AG09319 (cell line): ENCODE measurements around the gene CARNS1.
A peak's percentile ranks its signal among the peaks of the same experiment; 100 is the strongest.
"Not testable (repeated sequence)": the region's sequence is repeated elsewhere in the genome, so short reads cannot be mapped to it uniquely, and the experiment has no call there.

Experiments used
- DNase-seq: peaks from one replicate; pipeline ENCODE4 v3.0.0-alpha.2; 2010; ENCODE audit warnings: low read depth; ENCODE audit errors: extremely low read depth
- TF ChIP-seq, protein P1 (sequence below): IDR thresholded peaks from 2 replicates; pipeline ENCODE4 v1.5.1; 2011; ENCODE audit warnings: low read depth, mild to moderate bottlenecking, inconsistent platforms, low read length, moderate library complexity

The CARNS1 gene

DNA sequence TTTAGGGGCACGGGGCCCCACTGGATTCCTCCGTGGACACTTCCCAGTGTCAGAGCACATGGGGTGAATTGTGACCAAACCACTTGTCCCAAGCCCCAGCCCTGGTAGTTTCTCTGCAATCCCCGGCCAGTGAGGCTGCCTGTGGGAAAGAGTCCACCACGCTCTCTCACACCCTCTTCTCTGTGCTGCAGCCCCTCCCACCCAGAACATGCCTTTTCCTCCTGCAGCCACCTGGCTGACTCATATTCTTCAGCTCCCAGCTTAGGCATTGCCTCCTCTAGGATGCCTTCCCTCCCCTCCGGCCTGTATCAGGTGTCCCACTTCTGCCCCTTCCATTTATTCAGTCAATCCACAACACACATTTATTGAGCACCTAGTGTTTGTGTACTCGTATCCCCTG is 7.4 kb downstream of the CARNS1 start:
- no peak for DNase-seq
- TF ChIP-seq, protein P1, sequence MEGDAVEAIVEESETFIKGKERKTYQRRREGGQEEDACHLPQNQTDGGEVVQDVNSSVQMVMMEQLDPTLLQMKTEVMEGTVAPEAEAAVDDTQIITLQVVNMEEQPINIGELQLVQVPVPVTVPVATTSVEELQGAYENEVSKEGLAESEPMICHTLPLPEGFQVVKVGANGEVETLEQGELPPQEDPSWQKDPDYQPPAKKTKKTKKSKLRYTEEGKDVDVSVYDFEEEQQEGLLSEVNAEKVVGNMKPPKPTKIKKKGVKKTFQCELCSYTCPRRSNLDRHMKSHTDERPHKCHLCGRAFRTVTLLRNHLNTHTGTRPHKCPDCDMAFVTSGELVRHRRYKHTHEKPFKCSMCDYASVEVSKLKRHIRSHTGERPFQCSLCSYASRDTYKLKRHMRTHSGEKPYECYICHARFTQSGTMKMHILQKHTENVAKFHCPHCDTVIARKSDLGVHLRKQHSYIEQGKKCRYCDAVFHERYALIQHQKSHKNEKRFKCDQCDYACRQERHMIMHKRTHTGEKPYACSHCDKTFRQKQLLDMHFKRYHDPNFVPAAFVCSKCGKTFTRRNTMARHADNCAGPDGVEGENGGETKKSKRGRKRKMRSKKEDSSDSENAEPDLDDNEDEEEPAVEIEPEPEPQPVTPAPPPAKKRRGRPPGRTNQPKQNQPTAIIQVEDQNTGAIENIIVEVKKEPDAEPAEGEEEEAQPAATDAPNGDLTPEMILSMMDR = no peak

DNA sequence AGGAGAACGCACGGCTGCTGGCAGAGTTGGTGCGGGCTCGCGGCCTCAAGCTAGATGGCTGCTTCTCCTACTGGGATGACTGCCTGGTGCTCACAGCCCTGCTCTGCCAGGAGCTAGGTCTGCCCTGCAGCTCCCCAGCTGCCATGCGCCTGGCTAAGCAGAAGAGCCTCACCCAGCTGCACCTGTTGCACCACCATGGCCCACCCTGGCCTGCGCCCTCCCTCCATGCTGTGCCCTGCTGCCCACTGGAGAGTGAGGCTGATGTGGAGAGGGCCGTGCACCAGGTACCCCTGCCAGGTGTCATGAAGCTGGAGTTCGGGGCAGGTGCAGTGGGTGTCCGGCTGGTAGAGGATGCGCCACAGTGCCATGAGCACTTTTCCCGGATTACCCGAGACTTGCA is 8.0 kb downstream of the CARNS1 start:
- DNase-seq = no peak
- TF ChIP-seq, protein P1 = no peak

DNA sequence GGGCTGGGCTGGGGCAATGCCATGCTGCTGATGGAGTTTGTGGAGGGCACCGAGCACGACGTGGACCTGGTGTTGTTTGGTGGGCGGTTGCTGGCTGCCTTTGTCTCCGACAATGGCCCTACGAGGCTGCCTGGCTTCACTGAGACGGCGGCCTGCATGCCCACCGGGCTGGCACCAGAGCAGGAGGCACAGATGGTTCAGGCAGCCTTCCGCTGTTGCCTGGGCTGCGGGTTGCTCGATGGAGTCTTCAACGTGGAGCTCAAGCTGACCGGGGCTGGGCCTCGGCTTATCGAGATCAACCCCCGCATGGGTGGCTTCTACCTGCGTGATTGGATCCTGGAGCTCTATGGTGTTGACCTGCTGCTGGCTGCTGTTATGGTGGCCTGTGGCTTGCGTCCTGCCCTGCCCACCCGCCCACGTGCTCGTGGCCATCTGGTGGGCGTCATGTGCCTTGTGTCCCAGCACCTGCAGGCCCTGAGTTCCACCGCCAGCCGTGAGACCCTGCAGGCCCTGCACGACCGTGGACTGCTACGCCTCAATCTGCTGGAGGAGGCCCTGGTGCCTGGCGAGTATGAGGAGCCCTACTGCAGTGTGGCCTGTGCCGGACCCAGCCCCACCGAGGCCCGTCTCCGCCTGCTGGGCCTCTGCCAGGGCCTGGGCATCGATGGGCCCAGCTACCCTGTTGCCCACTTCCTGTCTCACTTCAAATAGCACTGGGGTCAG is 8.6 kb downstream of the CARNS1 start:
- TF ChIP-seq, protein P1 = no peak
- no peak for DNase-seq

DNA sequence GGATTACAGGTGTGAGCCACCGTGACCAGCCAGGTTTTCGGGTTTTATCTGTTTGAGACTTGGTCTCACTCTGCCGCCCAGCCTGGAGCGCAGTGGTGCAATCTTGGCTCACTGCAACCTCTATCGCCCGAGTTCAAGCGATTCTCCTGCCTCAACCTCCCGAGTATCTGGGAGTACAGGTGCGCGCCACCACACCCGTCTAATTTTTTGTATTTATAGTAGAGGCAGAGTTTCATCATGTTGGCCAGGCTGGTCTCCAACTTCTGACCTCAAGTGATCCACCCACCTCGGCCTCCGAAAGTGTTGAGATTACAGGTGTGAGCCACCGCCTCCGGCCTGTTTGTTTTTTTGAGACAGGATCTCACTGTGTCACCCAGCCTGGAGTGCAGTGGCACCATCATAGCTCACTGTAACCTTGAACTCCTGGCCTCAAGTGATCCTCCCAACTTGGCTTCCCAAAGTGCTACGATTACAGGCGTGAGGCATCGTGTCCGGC is 11.9 kb downstream of the CARNS1 start:
- DNase-seq = not testable (repeated sequence)

DNA sequence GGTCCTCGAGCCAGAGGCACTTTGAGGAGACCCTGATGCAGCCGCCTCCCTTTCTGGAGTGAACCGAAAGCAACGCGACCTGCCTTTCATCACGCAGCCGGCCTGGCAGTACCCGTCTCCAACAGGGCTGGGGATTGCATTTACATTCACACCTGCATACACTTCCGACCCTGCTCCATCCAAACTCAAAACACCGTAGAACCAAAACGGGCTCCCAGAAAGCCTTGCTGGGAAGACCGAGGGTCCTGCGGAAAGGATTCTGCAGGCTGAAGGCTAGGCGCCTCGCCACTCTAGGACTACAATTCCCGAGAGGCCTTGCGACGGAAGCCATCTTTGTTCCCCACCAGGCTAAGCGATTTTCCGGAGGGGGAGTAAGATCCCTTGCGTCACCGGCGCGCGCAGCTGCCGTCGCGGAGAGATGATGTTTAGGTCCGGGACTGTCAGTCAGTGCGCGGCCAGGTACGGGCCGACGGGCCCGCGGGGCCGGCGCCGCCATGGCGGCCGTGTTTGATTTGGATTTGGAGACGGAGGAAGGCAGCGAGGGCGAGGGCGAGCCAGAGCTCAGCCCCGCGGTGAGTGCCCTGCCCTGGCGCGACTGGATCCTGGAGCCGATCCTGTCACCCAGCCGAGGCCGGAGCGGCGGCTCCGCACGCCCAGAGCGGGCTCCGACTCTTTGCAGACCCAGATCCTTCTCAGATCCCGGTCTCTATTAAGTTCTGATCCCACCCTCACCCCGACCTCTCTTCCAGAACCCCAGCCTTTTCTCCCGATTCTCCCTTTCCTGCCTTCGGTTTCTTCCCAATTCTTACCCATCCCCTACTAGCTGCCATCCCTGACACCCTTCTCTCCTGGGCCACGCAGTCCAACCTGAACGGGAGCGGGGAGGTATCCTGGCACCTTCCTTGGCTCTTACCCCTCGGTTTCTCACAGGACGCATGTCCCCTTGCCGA is 12.8 kb downstream of the CARNS1 start, which contains the start of gene RPS6KB2:
RPS6KB2 (plus strand) TSS at position 443 of the 950 bp plus-strand sequence; CDS start at position 495, 52 bp downstream.
- peak; percentile 92 for DNase-seq
- TF ChIP-seq, protein P1 = no peak

DNA sequence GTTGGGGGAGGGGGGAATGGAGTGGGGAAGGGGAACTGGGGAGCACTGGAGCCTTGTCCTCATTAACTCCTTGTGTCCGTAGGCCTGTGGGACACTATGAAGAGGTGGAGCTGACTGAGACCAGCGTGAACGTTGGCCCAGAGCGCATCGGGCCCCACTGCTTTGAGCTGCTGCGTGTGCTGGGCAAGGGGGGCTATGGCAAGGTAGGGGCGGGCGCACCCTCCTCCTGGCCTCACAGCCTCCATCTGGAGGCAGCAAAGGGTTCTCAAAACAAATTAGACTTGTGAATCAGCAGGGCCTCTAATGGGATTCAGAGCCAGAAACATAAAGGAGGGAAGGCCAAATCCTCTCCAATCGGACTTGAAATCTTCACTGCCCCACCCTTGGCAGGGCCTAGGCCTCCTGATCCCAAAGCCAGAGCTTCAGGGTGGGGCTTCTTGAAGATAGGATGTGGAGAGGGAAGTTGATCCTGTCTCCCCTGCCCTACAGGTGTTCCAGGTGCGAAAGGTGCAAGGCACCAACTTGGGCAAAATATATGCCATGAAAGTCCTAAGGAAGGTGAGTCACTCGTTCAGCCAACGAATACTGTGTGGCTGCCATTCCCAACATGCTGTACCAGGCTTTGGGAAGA is 13.7 kb downstream of the CARNS1 start:
- no peak for DNase-seq
- TF ChIP-seq, protein P1 = no peak

DNA sequence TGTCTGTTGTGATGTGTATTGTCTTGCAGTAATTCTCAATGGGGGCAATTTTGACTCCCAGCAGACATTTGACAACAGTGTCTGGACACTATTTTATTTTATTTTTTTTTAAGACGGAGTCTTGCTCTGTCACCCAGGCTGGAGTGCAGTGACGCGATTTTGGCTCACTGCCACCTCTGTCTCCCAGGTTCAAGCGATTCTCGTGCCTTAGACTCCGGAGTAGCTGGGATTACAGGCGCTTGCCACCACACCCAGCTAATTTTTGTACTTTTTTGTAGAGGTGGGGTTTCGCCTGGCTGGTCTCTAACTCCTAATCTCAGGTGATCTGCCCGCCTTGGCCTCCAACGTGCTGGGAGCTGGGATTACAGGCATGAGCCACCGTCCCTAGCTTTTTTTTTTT is 14.2 kb downstream of the CARNS1 start:
- TF ChIP-seq, protein P1 = no peak
- no peak for DNase-seq
